Uterus (tissue), 2 donors: ENCODE measurements around the gene FBRSL1.

Experiments used
- CTCF ChIP-seq, 4 experiments: fragments of 200-600 bp in 2 of 4; fragments of 450-650 bp in 2 of 4; sonication (generic) in 2 of 4; IDR thresholded peaks; one replicate each; pipeline ENCODE4 v1.5.1; 2016 to 2019; ENCODE audit warnings: antibody characterized with exemption in 4 of 4, mild to moderate bottlenecking in 2 of 4, moderate library complexity in 1 of 4
- POLR2A ChIP-seq, 2 donors: fragments of 450-650 bp; IDR thresholded peaks; one replicate each; pipeline ENCODE4 v1.6.1; 2016; ENCODE audit warnings: antibody characterized with exemption in 2 of 2, mild to moderate bottlenecking in 1 of 2, moderate library complexity in 1 of 2

DNA sequence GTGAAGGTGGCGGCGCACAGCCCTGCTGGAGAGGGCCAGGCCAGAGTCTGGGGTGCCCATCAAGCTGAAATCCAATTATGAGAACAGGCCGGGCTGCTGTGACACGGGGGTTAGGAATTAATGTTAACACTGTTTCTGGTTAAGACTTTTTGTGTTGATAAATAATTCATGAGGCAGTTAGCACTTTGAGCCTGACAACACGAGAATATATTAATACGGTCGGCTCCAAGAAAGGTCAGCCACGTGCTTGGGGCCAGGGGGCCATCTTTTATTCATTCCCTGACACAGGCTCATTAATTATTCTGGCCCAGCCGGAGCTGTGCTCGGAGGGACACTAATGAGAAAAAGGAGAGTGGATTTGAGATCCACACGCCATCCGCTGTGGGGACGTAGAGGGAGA lies 45.1 kb downstream of the FBRSL1 start:
- TF ChIP-seq POLR2A (IDR thresholded peaks at IDR 0.05) (no peak), CTCF (IDR thresholded peaks at IDR 0.05) (no peak)
